C4-2B (cell line): ENCODE data around the gene NUMB.

ENCODE experiments used
- CTCF ChIP-seq: fragments of 450-650 bp; conservative IDR thresholded peaks from 2 replicates; pipeline ENCODE4 v1.5.1; 2017; ENCODE audit warnings: mild to moderate bottlenecking
- ZFX ChIP-seq: fragments of 450-650 bp; IDR thresholded peaks from 2 replicates; pipeline ENCODE4 v1.6.1; 2017

- TF ChIP-seq CTCF = no peak
- TF ChIP-seq ZFX = no peak
These were observed 203.3 kb downstream of the NUMB start for GRCh38 chr14:73255005-73255400.
